OCI-LY3 (cell line): ENCODE results near the gene RNPEPL1.

Experiments
- EZH2phosphoT487 ChIP-seq: fragments of 200-600 bp; shearing (Covaris generic); IDR thresholded peaks from 2 replicates; pipeline ENCODE4 v1.6.1; 2018; ENCODE audit warnings: antibody characterized with exemption, mixed run types, low read depth
- TF ChIP-seq, protein P1 (sequence below): fragments of 200-600, 300-600 bp; sonication (generic); IDR thresholded peaks from 2 replicates; pipeline ENCODE4 v1.5.1; 2014; ENCODE audit warnings: antibody characterized with exemption, low read length, low read depth

DNA sequence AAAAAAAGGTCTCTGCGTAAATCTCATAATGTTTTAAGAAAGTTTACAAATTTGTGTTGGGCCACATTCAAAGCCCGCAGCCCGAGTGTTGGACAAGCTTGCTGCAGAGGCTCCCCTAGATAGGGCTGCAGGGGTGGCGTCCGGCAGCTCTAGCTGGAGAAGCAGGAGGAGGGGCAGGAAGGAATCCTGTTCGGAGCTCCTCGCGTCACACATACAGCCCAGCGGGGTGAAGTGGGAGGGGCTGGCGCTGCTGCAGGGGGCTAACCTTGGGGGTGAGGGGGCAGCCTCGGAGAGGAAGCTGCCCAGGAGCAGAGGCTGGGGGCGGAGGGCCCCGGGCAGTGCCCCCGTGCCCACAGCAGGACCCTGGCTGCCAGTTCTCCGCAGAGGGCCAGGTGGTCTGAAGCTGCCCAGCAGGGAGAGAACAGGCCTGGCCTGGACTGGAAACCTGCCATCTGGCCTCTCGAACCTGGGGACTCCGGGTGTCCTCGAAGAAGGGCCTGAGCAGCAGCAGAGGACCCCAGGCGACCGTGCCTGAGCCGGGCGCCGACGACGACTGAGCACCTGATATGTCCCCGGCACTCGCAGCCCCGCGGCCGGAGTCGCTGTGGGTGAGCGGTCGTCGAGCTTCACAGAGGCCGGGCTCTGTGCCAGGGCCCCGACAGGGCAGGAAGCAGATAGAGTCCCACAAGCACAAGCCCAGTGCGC is 54.4 kb downstream of the RNPEPL1 start:
- TF ChIP-seq, protein P1, sequence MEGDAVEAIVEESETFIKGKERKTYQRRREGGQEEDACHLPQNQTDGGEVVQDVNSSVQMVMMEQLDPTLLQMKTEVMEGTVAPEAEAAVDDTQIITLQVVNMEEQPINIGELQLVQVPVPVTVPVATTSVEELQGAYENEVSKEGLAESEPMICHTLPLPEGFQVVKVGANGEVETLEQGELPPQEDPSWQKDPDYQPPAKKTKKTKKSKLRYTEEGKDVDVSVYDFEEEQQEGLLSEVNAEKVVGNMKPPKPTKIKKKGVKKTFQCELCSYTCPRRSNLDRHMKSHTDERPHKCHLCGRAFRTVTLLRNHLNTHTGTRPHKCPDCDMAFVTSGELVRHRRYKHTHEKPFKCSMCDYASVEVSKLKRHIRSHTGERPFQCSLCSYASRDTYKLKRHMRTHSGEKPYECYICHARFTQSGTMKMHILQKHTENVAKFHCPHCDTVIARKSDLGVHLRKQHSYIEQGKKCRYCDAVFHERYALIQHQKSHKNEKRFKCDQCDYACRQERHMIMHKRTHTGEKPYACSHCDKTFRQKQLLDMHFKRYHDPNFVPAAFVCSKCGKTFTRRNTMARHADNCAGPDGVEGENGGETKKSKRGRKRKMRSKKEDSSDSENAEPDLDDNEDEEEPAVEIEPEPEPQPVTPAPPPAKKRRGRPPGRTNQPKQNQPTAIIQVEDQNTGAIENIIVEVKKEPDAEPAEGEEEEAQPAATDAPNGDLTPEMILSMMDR, result no peak
- no peak for TF ChIP-seq EZH2phosphoT487
